HepG2 (cell line): ENCODE measurements around the gene COA3. TPM values are rescaled to one million over a fixed set of nuclear protein-coding genes. Genes with fewer than 3 reads are reported as not detected.

Experiments
- DMAP1 ChIP-seq: IDR thresholded peaks from 2 replicates; pipeline ENCODE4 v1.6.1; 2016
- GFI1 ChIP-seq: sonication (generic); formaldehyde crosslinking; IDR thresholded peaks from 2 replicates; pipeline ENCODE4 v1.5.0; 2020; ENCODE audit warnings: missing genetic modification reagents, mild to moderate bottlenecking, borderline replicate concordance
- GTF2F1 ChIP-seq: fragments of 150-350 bp; IDR thresholded peaks from 2 replicates; pipeline ENCODE4 v1.6.1; 2014; ENCODE audit warnings: low read length
- HMGA1 ChIP-seq: sonication (generic); formaldehyde crosslinking; conservative IDR thresholded peaks from 2 replicates; pipeline ENCODE4 v1.4.0; 2020; ENCODE audit warnings: missing genetic modification reagents
- KDM6A ChIP-seq: IDR thresholded peaks from 2 replicates; pipeline ENCODE4 v1.6.1; 2016; ENCODE audit warnings: low read depth
- TCF12 ChIP-seq, 2 experiments: fragments of 450-650 bp in 1 of 2; sonication (generic) in 1 of 2; formaldehyde crosslinking in 1 of 2; IDR thresholded peaks; 2 replicates each; pipeline versions ENCODE4 v1.6.1 to v1.8.0; 2017 to 2022; ENCODE audit warnings: antibody characterized with exemption in 1 of 2, mild to moderate bottlenecking in 1 of 2, missing genetic modification reagents in 1 of 2, moderate library complexity in 1 of 2
- TMF1 ChIP-seq: sonication (generic); formaldehyde crosslinking; IDR thresholded peaks from 2 replicates; pipeline ENCODE4 v1.8.1; 2022; ENCODE audit warnings: low read depth, missing genetic modification reagents
- ZNF367 ChIP-seq: sonication (generic); formaldehyde crosslinking; IDR thresholded peaks from 2 replicates; pipeline ENCODE4 v1.4.0; 2020; ENCODE audit warnings: missing genetic modification reagents, borderline replicate concordance
- ZNF615 ChIP-seq: sonication (generic); formaldehyde crosslinking; IDR thresholded peaks from 2 replicates; pipeline ENCODE4 v1.5.0; 2020; ENCODE audit warnings: mild to moderate bottlenecking, missing genetic modification reagents, borderline replicate concordance
- ZNF652 ChIP-seq: IDR thresholded peaks from 2 replicates; pipeline ENCODE4 v1.6.1; 2016; ENCODE audit warnings: low read depth, borderline replicate concordance
- polyA plus RNA-seq, 8 experiments: library from polyadenylated mRNA; depleted of rRNA in 3 of 8; stranded (reverse) in 7 of 8; unstranded in 1 of 8; fragments of >200 nt; fragmentation: Illumina TruSeq in 4 of 8; extraction: Trizol in 4 of 8; gene quantifications; 2 replicates each; pipeline versions ENCODE4 v1.2.1 to v1.2.3, GENCODE V29; 2011 to 2016; ENCODE audit warnings: low read depth in 4 of 8, missing spikeins in 1 of 8, mixed read lengths in 1 of 8; ENCODE audit not compliant: insufficient read depth in 1 of 8
- total RNA-seq, 5 experiments: library from RNA; depleted of rRNA; stranded (reverse); fragments of >200 nt; fragmentation: Illumina TruSeq; extraction: Trizol; gene quantifications; 2 replicates each; pipeline ENCODE4 v1.2.3, GENCODE V29; 2016; ENCODE audit warnings: low read depth in 1 of 5
- TF ChIP-seq, protein P1 (sequence below): IDR thresholded peaks from 2 replicates; pipeline ENCODE4 v1.6.1; 2012; ENCODE audit warnings: low read length, improper control_type of control experiment
- TF ChIP-seq, protein P2 (sequence below): IDR thresholded peaks from 2 replicates; pipeline ENCODE4 v1.6.1; 2016; ENCODE audit warnings: low read depth, missing genetic modification reagents, missing compliant biosample characterization
- TF ChIP-seq, protein P3 (sequence below): sonication (generic); formaldehyde crosslinking; IDR thresholded peaks from 2 replicates; pipeline ENCODE4 v1.4.0; 2020; ENCODE audit warnings: mild to moderate bottlenecking, missing genetic modification reagents

Gene COA3
- total and polyA plus RNA-seq, 2 of the 13 experiments (the other 11 are each of a cell fraction or from before 2014, with no cell fraction given): 133 to 202 TPM

DNA sequence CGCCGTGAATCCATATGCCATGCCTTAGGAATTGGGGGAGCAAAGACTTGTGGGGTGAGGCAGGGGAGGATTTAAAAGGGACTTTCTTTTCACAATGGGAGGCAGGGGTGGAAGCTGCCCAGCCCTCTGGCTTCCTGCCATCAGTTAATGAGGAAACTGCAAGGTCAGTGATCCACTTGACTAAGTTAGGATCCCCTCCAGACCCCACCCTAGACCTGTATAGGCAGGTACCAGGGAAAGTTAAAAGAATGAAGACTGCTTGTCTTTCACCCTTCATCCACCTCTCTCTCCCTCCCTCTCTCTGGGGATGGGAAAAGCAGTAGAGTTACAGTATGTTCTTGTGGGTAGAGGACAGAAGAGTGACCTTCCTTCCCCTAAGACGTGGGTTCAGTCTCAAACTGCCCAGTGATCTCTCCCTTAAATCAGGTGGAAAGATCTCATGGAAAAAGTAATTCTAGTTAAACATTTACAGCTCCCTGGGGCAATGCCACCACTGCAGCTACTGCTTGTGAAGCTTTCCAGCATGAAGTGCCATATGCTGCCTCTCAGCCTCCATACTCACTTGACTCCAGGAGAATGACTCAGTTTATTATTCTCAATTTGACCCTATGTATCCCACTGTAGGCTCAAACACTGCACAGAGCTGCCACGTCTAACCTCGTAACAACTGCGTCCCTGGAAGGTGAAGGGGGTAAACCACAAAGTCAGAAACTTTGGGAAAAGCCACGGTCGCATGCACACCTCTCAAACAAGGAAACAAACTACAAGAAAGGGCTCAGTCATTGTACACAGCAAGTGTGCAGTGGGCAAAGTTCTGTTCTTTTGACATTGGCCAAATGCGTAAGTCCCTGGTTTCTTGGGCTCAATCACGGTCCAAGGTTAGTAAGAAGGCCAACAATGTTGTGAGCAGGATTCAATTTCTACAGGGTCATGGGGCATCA is 1.2 kb downstream of the COA3 start (continued):
- TF ChIP-seq, protein P1, sequence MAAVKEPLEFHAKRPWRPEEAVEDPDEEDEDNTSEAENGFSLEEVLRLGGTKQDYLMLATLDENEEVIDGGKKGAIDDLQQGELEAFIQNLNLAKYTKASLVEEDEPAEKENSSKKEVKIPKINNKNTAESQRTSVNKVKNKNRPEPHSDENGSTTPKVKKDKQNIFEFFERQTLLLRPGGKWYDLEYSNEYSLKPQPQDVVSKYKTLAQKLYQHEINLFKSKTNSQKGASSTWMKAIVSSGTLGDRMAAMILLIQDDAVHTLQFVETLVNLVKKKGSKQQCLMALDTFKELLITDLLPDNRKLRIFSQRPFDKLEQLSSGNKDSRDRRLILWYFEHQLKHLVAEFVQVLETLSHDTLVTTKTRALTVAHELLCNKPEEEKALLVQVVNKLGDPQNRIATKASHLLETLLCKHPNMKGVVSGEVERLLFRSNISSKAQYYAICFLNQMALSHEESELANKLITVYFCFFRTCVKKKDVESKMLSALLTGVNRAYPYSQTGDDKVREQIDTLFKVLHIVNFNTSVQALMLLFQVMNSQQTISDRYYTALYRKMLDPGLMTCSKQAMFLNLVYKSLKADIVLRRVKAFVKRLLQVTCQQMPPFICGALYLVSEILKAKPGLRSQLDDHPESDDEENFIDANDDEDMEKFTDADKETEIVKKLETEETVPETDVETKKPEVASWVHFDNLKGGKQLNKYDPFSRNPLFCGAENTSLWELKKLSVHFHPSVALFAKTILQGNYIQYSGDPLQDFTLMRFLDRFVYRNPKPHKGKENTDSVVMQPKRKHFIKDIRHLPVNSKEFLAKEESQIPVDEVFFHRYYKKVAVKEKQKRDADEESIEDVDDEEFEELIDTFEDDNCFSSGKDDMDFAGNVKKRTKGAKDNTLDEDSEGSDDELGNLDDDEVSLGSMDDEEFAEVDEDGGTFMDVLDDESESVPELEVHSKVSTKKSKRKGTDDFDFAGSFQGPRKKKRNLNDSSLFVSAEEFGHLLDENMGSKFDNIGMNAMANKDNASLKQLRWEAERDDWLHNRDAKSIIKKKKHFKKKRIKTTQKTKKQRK: no peak
- TF ChIP-seq, protein P2, sequence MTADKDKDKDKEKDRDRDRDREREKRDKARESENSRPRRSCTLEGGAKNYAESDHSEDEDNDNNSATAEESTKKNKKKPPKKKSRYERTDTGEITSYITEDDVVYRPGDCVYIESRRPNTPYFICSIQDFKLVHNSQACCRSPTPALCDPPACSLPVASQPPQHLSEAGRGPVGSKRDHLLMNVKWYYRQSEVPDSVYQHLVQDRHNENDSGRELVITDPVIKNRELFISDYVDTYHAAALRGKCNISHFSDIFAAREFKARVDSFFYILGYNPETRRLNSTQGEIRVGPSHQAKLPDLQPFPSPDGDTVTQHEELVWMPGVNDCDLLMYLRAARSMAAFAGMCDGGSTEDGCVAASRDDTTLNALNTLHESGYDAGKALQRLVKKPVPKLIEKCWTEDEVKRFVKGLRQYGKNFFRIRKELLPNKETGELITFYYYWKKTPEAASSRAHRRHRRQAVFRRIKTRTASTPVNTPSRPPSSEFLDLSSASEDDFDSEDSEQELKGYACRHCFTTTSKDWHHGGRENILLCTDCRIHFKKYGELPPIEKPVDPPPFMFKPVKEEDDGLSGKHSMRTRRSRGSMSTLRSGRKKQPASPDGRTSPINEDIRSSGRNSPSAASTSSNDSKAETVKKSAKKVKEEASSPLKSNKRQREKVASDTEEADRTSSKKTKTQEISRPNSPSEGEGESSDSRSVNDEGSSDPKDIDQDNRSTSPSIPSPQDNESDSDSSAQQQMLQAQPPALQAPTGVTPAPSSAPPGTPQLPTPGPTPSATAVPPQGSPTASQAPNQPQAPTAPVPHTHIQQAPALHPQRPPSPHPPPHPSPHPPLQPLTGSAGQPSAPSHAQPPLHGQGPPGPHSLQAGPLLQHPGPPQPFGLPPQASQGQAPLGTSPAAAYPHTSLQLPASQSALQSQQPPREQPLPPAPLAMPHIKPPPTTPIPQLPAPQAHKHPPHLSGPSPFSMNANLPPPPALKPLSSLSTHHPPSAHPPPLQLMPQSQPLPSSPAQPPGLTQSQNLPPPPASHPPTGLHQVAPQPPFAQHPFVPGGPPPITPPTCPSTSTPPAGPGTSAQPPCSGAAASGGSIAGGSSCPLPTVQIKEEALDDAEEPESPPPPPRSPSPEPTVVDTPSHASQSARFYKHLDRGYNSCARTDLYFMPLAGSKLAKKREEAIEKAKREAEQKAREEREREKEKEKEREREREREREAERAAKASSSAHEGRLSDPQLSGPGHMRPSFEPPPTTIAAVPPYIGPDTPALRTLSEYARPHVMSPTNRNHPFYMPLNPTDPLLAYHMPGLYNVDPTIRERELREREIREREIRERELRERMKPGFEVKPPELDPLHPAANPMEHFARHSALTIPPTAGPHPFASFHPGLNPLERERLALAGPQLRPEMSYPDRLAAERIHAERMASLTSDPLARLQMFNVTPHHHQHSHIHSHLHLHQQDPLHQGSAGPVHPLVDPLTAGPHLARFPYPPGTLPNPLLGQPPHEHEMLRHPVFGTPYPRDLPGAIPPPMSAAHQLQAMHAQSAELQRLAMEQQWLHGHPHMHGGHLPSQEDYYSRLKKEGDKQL (CRISPR knock-in tag): no peak
- no peak for TF ChIP-seq TCF12 (IDR thresholded peaks at IDR 0.05)
- TF ChIP-seq TCF12 (CRISPR knock-in tag; IDR thresholded peaks at IDR 0.05): no peak
- TF ChIP-seq, protein P3, sequence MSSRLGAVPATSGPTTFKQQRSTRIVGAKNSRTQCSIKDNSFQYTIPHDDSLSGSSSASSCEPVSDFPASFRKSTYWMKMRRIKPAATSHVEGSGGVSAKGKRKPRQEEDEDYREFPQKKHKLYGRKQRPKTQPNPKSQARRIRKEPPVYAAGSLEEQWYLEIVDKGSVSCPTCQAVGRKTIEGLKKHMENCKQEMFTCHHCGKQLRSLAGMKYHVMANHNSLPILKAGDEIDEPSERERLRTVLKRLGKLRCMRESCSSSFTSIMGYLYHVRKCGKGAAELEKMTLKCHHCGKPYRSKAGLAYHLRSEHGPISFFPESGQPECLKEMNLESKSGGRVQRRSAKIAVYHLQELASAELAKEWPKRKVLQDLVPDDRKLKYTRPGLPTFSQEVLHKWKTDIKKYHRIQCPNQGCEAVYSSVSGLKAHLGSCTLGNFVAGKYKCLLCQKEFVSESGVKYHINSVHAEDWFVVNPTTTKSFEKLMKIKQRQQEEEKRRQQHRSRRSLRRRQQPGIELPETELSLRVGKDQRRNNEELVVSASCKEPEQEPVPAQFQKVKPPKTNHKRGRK (CRISPR knock-in tag): no peak
- TF ChIP-seq KDM6A (CRISPR knock-in tag): no peak
- no peak for TF ChIP-seq ZNF652 (CRISPR knock-in tag)
- 0 out of 2 replicates have a peak, but pooled peaks have one; percentile 26 for TF ChIP-seq DMAP1
- TF ChIP-seq ZNF615 (CRISPR knock-in tag): no peak; the same call in 1 of the 2 replicates
- no peak for TF ChIP-seq TMF1 (CRISPR knock-in tag)
- no peak for TF ChIP-seq GTF2F1
- no peak for TF ChIP-seq GFI1 (CRISPR knock-in tag)
- TF ChIP-seq HMGA1 (CRISPR knock-in tag): no peak
- no peak for TF ChIP-seq ZNF367 (CRISPR knock-in tag)
